Stimulated activated CD8-positive, alpha-beta memory T cell treated with anti-CD3 and anti-CD28 coated beads, Interleukin-4, amount 100 ng/mL, for 4 hours (primary cell): ENCODE results near the gene PLEKHH2.
"Not testable (repeated sequence)": the region's sequence is repeated elsewhere in the genome, so short reads cannot be mapped to it uniquely, and the experiment has no call there.

Experiments used
- DNase-seq, 2 donors: peaks; one replicate each; pipeline ENCODE4 v3.0.0-alpha.2; 2020; ENCODE audit warnings: low read depth in 2 of 2, low spot score in 1 of 2

Gene PLEKHH2

DNA sequence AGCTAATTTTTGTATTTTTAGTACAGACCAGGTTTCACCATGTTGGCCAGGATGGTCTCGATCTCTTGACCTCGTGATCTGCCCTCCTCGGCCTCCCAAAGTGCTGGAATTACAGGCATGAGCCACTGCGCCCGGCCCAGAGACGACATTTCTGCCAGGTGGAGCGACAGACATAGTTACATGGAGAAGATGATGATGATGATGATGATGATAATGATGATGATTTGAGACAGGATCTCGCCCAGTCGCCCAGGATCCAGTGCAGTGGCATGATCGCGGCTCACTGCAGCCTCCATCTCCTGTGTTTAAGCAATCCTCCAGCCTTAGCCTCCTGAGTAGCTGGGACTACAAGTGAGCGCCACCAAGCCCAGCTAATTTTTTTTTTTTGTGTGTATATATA is 907 bp upstream of the PLEKHH2 start:
- DNase-seq, result not testable (repeated sequence)

DNA sequence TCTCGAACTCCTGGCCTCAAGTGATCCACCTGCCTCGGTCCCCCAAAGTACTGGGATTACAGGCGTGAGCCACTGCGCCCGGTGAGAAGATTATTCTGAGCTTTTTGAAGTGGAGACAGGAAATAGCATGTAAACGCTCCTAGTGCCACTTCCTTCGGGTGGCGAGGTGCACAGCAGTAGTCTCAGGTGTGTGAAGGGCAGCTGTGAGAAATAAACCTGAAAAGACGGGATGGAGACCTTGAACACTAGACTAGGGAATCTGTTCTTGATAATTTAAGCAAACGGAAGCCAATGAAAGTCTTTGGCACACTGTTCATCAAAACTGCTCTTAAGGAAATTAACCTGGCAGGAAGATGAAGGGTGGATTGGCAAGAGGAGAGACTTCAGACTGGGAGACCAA is 439 bp upstream of the PLEKHH2 start:
- no peak for DNase-seq

GRCh38 chr2:43642363-43642762 is 5.3 kb downstream of the PLEKHH2 start:
- no peak for DNase-seq

DNA sequence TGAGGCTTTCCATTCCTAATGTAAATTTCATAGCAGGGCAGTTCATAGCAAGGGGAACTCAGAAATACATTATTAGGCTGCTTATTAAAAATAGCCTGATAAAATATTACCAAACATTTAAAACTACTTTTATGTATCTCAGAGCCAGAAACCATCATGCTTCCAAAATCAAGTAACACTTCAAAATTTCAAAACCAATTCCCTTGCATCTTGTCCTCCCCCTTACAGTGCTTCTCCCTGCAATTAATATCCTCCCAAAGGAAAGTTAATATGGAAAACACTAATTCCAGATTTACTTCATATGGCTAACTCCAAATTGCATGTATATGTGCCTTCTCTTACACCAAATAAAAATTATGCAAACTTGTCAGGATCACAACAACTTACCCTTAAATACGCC is 6.6 kb downstream of the PLEKHH2 start:
- DNase-seq, result no peak

- no peak for DNase-seq
These were observed 12.1 kb downstream of the PLEKHH2 start for GRCh38 chr2:43648994-43649701.

DNA sequence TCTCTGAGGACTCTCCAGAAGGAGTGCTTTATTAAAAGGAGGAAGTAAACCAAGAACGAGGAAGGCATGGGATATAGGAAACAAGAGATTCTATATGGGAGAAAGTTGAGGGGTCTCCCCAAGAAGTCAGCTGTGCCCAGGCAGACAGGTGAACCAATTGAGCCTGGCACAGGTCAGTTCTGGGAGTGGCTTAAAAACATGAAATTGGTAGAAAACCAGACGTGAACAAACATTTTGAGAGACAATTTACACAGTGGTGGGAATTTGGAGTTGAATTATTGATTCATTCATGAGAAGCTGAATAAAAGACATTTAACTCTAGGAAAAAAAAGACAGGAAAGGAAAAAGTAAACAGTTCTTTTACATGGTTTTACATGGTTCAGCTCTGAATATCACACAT is 16.4 kb downstream of the PLEKHH2 start:
- no peak for DNase-seq

GRCh38 chr2:43657241-43657640 is 20.2 kb downstream of the PLEKHH2 start:
- DNase-seq, result no peak

DNA sequence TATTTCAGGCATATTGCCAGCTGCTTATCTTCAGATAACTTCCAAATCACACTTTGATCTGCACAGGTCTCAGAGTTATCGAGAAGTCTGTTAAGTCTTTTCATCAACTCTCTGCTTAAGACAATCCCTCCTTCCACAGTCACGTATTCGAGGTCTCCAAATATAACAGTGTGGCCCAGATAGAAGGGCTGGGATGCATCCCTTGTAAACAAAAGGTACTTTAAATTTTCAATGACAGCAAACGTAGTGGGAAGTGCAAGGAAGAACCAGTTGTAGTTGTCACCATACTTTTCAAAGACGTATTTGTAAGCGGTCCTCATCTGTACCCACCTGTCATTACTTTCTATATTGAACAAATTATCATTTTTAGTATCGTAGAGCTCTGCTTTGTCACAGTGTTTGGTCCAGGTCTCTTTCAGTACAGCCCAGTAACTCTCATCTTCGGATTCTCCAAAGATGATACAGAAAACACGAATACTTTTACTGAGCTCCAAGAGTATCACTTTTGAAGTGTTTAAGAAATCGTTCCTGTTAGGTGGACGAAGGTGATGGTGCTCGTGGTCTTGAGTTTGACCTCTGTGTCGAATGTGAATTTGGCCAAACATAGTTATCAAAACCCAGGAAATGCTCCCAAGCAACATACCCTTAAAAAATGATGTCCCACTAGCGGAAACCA is 38.7 kb downstream of the PLEKHH2 start:
- DNase-seq, result no peak

DNA sequence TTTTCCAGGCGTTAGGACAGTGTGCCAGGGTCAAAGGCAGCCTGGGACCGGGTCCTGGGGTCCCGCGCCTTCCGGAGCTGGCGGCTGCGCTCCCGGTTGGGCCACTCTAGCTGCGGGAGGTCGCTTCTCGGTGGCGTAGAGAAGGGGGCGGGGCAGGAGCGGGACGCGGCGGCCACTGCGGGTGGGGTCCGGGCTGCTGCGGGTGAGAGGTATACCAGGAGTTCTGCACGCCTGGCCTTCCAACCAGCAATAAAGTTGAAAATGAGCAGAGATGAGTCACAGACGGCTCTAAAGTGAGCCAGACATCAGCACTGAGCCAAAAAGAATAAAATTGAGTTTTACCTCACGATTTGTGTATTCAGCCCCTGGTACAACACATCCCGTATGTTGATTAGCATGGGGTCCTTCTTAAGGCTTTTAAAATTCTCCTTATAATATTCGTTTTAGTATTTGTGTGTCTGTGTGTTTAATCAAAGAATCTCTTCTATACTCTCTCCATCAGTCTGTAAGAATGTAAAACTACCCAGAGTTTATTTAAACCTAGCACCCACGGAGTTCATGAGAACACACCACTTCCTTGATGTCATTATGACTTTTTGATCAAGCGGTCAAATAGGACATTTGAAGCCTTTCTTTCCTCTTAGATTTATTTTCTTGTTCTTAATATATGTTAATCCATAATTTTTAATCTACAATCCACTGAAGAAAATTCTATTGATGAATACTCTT is 39.4 kb downstream of the PLEKHH2 start, which contains the start of gene C1GALT1C1L:
Gene C1GALT1C1L, minus strand, starts transcription at position 108 of the 729 bp plus-strand sequence. Its CDS starts 107 bp downstream, at position 1.
- no peak for DNase-seq

DNA sequence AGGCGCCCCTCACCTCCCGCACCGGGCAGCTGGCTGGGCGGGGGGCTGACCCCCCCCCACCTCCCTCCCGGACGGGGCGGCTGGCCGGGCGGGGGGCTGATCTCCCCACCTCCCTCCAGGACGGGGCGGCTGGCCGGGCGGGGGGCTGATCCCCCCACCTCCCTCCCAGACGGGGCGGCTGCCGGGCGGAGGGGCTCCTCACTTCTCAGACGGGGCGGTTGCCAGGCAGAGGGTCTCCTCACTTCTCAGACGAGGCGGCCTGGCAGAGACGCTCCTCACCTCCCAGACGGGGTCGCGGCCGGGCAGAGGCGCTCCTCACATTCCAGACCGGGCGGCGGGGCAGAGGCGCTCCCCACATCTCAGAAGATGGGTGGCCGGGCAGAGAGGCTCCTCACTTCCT is 40.7 kb downstream of the PLEKHH2 start:
- not testable (repeated sequence) for DNase-seq

GRCh38 chr2:43685357-43685756 is 48.3 kb downstream of the PLEKHH2 start:
- no peak for DNase-seq

DNA sequence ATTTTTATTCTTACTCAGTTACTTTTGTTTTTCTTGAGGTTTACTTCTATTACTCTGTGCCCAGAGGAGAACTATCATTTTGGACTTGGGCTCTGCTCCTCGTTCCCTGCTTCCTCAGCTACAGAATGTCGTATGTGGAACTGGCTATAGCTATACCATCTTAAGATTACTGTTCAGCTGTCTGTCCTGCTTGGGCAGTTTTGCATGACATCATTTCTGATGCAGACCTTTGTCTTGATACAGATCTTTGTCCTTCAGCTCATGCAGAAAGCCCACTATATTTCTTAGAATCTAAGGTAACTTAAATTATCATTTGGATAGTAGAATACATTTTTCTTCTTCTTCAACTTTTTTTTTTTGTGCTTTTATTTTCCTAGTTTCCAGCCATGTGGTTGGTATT is 52.9 kb downstream of the PLEKHH2 start:
- DNase-seq, result no peak

- no peak for DNase-seq
These were observed 55.5 kb downstream of the PLEKHH2 start for GRCh38 chr2:43692428-43692994.

- DNase-seq, result not testable (repeated sequence)
These were observed 61.1 kb downstream of the PLEKHH2 start for GRCh38 chr2:43698140-43698539.

- DNase-seq, result no peak
These were observed 62.7 kb downstream of the PLEKHH2 start for GRCh38 chr2:43699761-43700160.

DNA sequence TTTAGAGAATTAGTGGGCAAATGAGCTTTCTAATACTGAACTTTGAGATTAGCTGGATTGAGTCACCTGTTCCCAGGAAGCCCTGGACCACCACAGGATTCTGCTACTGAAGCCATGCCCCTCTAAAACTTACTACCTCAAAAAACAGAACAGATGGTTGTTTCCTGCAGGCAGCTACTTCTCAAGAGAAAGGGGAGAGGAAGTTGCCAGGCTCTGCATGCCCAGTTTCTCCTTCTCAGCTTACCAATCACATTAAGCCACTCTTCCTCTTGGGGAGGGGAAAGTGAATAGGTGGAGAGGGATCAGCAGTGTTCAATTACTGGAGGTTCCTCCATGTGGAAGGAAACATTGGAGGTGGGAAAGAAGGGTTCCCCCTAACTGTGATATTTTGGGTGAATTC is 64.1 kb downstream of the PLEKHH2 start:
- DNase-seq, result no peak

DNA sequence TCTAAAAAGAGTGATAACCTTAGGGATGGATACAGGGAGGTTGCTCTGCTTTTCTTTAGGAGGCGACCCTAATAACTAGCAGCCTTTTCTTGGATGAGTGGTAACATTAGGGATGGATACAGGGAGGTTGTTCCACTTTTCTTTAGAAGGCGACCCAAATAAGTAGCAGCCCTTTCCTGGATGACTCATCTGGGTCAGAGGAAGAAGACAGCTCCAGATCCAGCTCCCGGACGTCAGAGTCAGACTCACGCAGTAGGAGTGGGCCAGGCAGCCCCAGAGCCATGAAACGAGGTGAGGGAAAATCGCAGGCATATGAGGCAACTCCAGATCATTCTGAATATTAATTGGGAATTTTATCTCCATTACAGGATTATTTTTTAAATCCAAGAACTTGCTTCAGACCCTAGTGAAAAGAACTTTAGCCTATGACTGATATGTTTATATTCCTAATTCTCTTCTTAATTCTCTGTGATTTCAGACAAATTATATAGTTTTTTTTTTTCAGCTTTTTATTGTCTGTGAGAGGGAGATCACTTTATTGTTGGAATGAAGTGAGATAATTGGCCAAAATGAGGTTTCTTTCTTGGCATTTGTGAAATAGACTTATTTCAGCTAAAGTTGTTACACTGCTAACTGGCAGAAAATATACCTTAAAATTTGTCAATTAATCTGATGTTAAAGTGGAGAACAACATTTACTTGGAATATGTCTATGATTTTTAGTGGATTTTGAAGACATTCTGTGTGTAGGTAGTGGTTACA is 70.4 kb downstream of the PLEKHH2 start:
- DNase-seq, result no peak

DNA sequence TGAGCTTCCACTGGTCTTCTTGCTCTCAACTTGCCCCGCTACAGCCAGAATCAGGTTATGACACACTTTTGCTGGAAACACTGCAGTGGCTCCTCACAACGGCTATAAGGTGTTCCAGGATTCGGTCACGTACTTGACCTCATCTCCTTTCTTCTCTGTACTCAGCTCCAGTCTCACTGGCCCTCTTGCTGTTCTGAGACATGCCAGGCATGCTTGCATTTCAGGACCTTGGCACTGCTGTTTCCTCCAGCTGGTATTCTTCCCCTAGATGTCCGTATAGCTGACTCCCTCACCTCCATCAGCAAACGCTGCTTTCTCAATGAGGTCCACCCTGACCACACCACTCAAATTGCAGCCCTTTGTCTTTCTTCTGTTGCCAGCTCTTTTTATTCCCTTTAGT is 71.1 kb downstream of the PLEKHH2 start:
- no peak for DNase-seq

DNA sequence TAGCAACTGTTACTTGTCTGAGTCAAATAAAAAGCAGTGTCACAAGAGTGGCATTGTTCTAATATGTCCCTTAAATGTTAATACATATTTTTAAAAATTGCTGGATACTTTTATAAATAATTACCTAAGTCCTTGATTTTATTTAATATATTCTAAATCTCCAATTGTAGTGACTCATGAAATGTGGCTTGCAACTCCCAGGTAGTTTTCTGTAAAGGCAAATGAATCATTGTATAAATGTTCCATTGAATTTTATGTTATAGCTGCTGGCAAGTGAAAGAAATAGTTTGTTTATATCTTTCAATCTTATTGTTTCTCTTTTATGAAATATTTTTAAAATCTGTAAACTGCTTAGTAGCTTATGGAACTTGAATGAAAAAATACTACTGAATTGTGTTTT is 71.8 kb downstream of the PLEKHH2 start:
- no peak for DNase-seq

DNA sequence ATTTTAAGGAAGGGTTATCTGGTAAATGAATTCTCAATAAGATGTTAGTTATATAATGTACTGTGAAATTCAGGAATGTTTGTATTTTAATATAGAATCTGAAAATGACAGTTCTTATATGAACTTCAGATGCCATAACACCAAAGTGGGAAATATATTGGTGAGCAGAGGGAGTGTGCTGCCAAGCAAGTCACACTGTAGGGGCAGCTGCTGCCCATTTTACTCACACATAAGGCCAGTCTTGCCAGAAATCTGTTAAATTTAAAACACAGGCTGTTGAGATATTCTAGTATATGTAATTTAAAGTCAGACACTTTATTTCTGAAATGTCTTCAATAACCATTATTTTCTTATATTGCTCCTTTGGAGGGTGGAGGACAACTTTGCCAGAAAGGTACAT is 73.8 kb downstream of the PLEKHH2 start:
- DNase-seq, result no peak

- no peak for DNase-seq
These were observed 77.1 kb downstream of the PLEKHH2 start for GRCh38 chr2:43714164-43714563.
